Smooth muscle cell (in vitro differentiated cells): ENCODE measurements around the gene REM1. TPM values are rescaled to one million over a fixed set of nuclear protein-coding genes. Genes with fewer than 3 reads are reported as not detected.

Experiments
- DNase-seq: peaks from one replicate; lab custom pipeline; 2025; ENCODE audit not compliant: unreplicated experiment; lab: John Stamatoyannopoulos, UW
- H2AFZ ChIP-seq: fragments of 200-600 bp; sonication (generic); 2 replicates; pipeline ENCODE4 v1.6.0; 2016; ENCODE audit warnings: antibody characterized with exemption, low read depth, mild to moderate bottlenecking
- H3F3A ChIP-seq: fragments of 200-600 bp; sonication (generic); 2 replicates; pipeline ENCODE4 v1.6.0; 2017; ENCODE audit warnings: antibody characterized with exemption, low read depth
- H3K27ac ChIP-seq: fragments of 200-600 bp; sonication (generic); 2 replicates; pipeline ENCODE4 v1.5.1; 2016; ENCODE audit warnings: low read depth, mild to moderate bottlenecking
- H3K27me3 ChIP-seq: fragments of 200-600 bp; sonication (generic); 2 replicates; pipeline ENCODE4 v1.6.1; 2016; ENCODE audit warnings: low read depth, mild to moderate bottlenecking
- H3K36me3 ChIP-seq: fragments of 200-600 bp; sonication (generic); 2 replicates; pipeline ENCODE4 v1.5.1; 2016; ENCODE audit warnings: low read depth
- H3K4me1 ChIP-seq: fragments of 200-600 bp; sonication (generic); 2 replicates; pipeline ENCODE4 v1.5.1; 2016; ENCODE audit warnings: low read depth
- H3K4me2 ChIP-seq: fragments of 200-600 bp; sonication (generic); 2 replicates; pipeline ENCODE4 v1.6.0; 2016; ENCODE audit warnings: mild to moderate bottlenecking
- H3K4me3 ChIP-seq: fragments of 200-600 bp; sonication (generic); 2 replicates; pipeline ENCODE4 v1.5.1; 2016; ENCODE audit warnings: mild to moderate bottlenecking
- H3K79me2 ChIP-seq: fragments of 200-600 bp; sonication (generic); 2 replicates; pipeline ENCODE4 v1.6.0; 2016; ENCODE audit warnings: low read depth, mild to moderate bottlenecking
- H3K9ac ChIP-seq: fragments of 200-600 bp; sonication (generic); 2 replicates; pipeline ENCODE4 v1.6.0; 2016; ENCODE audit warnings: low read depth
- H3K9me3 ChIP-seq: fragments of 200-600 bp; sonication (generic); replicated peaks from 2 replicates; pipeline ENCODE4 v1.5.1; 2016; ENCODE audit warnings: low read depth
- H4K20me1 ChIP-seq: fragments of 200-600 bp; sonication (generic); 2 replicates; pipeline ENCODE4 v1.6.0; 2016; ENCODE audit warnings: low read depth
- CTCF ChIP-seq: fragments of 200-600 bp; sonication (generic); IDR thresholded peaks from 2 replicates; pipeline ENCODE4 v1.5.1; 2017; ENCODE audit warnings: borderline replicate concordance, mild to moderate bottlenecking, antibody characterized with exemption; ENCODE audit not compliant: insufficient read depth, poor library complexity, severe bottlenecking
- WGBS: methylation state at CpG from one replicate; pipeline ENCODE4 v1.1.7; 2016; ENCODE audit warnings: low lambda C conversion rate; 5-methylcytosine and 5-hydroxymethylcytosine counted together
- polyA plus RNA-seq: library from polyadenylated mRNA; unstranded; fragments of >200 nt; fragmentation: Nextera tagmentation; extraction: Ambion mirVana; gene quantifications from 2 replicates; pipeline ENCODE4 v1.2.1, GENCODE V29; 2016
- total RNA-seq: library from RNA; depleted of rRNA; stranded (reverse); fragments of >200 nt; gene quantifications from 2 replicates; pipeline ENCODE4 v1.2.3, GENCODE V29; 2014

Gene REM1
- total and polyA plus RNA-seq, 2 experiments from 2014 or later, result 0.85 to 1.4 TPM

- H4K20me1 ChIP-seq, result no peaks in the 10 kb centered on the region
- H3F3A ChIP-seq, result no peaks in the 10 kb centered on the region
- H3K27me3 ChIP-seq, result no peaks in the 10 kb centered on the region
- H2AFZ ChIP-seq, result no peak overlapping the region
- no peak overlapping the region for H3K27ac ChIP-seq
- no peak for TF ChIP-seq CTCF
- H3K36me3 ChIP-seq, result no peaks in the 10 kb centered on the region
- no peak overlapping the region for H3K4me2 ChIP-seq
- H3K9ac ChIP-seq, result no peak overlapping the region
- no peaks in the 10 kb centered on the region for H3K79me2 ChIP-seq
- no peaks in the 10 kb centered on the region for H3K4me1 ChIP-seq
- no peaks in the 10 kb centered on the region for H3K9me3 ChIP-seq
- 70% methylated on average over 5 of the region's 5 CpGs for WGBS
- no peak overlapping the region for H3K4me3 ChIP-seq
- no peak for DNase-seq
These were observed 33.6 kb downstream of the REM1 start for GRCh38 chr20:31508517-31509244.

- peak; percentile 100 for TF ChIP-seq CTCF
- peak within 1 kb of the TSS; percentile 80 for H3K27ac ChIP-seq
- H2AFZ ChIP-seq, result peak within 1 kb of the TSS; percentile 76
- peaks cover 17% of the 10 kb centered on the region for H3K4me1 ChIP-seq
- peak within 1 kb of the TSS; percentile 96 for H3K4me2 ChIP-seq
- H3K27me3 ChIP-seq, result no peaks in the 10 kb centered on the region
- peak; percentile 73 for DNase-seq
- no peaks in the 10 kb centered on the region for H3F3A ChIP-seq
- peaks cover 45% of the 10 kb centered on the region for H4K20me1 ChIP-seq
- H3K79me2 ChIP-seq, result peaks cover 52% of the 10 kb centered on the region
- H3K9me3 ChIP-seq, result no peaks in the 10 kb centered on the region
- 2% methylated on average over 85 of the region's 86 CpGs for WGBS
- peak within 1 kb of the TSS; percentile 83 for H3K4me3 ChIP-seq
- H3K9ac ChIP-seq, result peak within 1 kb of the TSS; percentile 95
- H3K36me3 ChIP-seq, result no peaks in the 10 kb centered on the region
These were observed 39.3 kb downstream of the REM1 start, which contains the start of gene HM13 for GRCh38 chr20:31514154-31515071. TSS of gene HM13 (plus strand) at chr20:31514442. CDS start at chr20:31514552, 110 bp downstream.

- Histone ChIP-seq H3K4me2 (peak overlapping the region; percentile 96), H3K36me3 (no peaks in the 10 kb centered on the region), H3K9ac (peak overlapping the region; percentile 95), H2AFZ (no peak overlapping the region), H3K27me3 (no peaks in the 10 kb centered on the region), H3K79me2 (peaks cover 60% of the 10 kb centered on the region), H3F3A (no peaks in the 10 kb centered on the region), H3K4me3 (peak overlapping the region; percentile 83), H3K4me1 (peaks cover 17% of the 10 kb centered on the region), H3K27ac (peak overlapping the region; percentile 80), H4K20me1 (peaks cover 53% of the 10 kb centered on the region), H3K9me3 (no peaks in the 10 kb centered on the region)
- TF ChIP-seq CTCF, result no peak
- DNase-seq, result no peak
- 28% methylated on average over 4 of the region's 4 CpGs for WGBS
These were observed 40.1 kb downstream of the REM1 start for GRCh38 chr20:31515072-31515774.
